Stimulated activated CD8-positive, alpha-beta memory T cell treated with anti-CD3 and anti-CD28 coated beads, Interleukin-15, amount 100 ng/mL, for 4 hours (primary cell): ENCODE results near the gene PIP5K1B.

Experiments used
- DNase-seq, 2 donors: peaks; one replicate each; pipeline ENCODE4 v3.0.0-alpha.2; 2020; ENCODE audit warnings: low read depth in 2 of 2

PIP5K1B gene

GRCh38 chr9:68738358-68738757 is 33.3 kb downstream of the PIP5K1B start:
- no peak for DNase-seq

GRCh38 chr9:68739621-68740174 is 34.7 kb downstream of the PIP5K1B start:
- no peak for DNase-seq

- no peak for DNase-seq
Measured at GRCh38 chr9:68740561-68740960, 35.5 kb downstream of the PIP5K1B start.

- DNase-seq = no peak
Measured at GRCh38 chr9:68741234-68741633, 36.2 kb downstream of the PIP5K1B start.

- no peak for DNase-seq
Measured at GRCh38 chr9:68741704-68742332, 36.8 kb downstream of the PIP5K1B start.

- DNase-seq = no peak
Measured at GRCh38 chr9:68742333-68742730, 37.3 kb downstream of the PIP5K1B start.

GRCh38 chr9:68744426-68744825 is 39.4 kb downstream of the PIP5K1B start:
- DNase-seq = no peak

GRCh38 chr9:68746525-68746924 is 41.5 kb downstream of the PIP5K1B start:
- no peak for DNase-seq

- DNase-seq = no peak
Measured at GRCh38 chr9:68747043-68747533, 42.0 kb downstream of the PIP5K1B start.

GRCh38 chr9:68749135-68749534 is 44.1 kb downstream of the PIP5K1B start:
- DNase-seq = no peak

GRCh38 chr9:68749579-68750159 is 44.6 kb downstream of the PIP5K1B start:
- no peak for DNase-seq

GRCh38 chr9:68750255-68750654 is 45.2 kb downstream of the PIP5K1B start:
- no peak for DNase-seq

- no peak for DNase-seq
Measured at GRCh38 chr9:68750786-68751185, 45.7 kb downstream of the PIP5K1B start.

- DNase-seq = no peak
Measured at GRCh38 chr9:68751556-68751955, 46.5 kb downstream of the PIP5K1B start.

- DNase-seq = no peak
Measured at GRCh38 chr9:68755051-68755450, 50.0 kb downstream of the PIP5K1B start.

- DNase-seq = no peak
Measured at GRCh38 chr9:68755752-68756151, 50.7 kb downstream of the PIP5K1B start.

GRCh38 chr9:68759981-68760673 is 55.1 kb downstream of the PIP5K1B start:
- no peak for DNase-seq

GRCh38 chr9:68760674-68761333 is 55.8 kb downstream of the PIP5K1B start:
- DNase-seq = no peak

- DNase-seq = no peak
Measured at GRCh38 chr9:68762570-68762969, 57.5 kb downstream of the PIP5K1B start.

- DNase-seq = no peak
Measured at GRCh38 chr9:68763104-68763503, 58.1 kb downstream of the PIP5K1B start.

GRCh38 chr9:68768619-68769018 is 63.6 kb downstream of the PIP5K1B start:
- DNase-seq = no peak

GRCh38 chr9:68769852-68770251 is 64.8 kb downstream of the PIP5K1B start:
- DNase-seq = no peak
